HG03457 (cell line): ENCODE measurements around the gene ATP8B2.
"Not testable (repeated sequence)": the region's sequence is repeated elsewhere in the genome, so short reads cannot be mapped to it uniquely, and the experiment has no call there.

Experiments
- ATAC-seq: cut with Tn5 transposase; IDR thresholded peaks from one replicate; pipeline ENCODE4 v1.9.1; 2021; ENCODE audit warnings: moderate number of reproducible peaks; ENCODE audit not compliant: unreplicated experiment

Gene ATP8B2

GRCh38 chr1:154346276-154346917, 21.1 kb downstream of the ATP8B2 start:
- no peak for ATAC-seq

- no peak for ATAC-seq
Measured at GRCh38 chr1:154347961-154348360, 22.6 kb downstream of the ATP8B2 start.

GRCh38 chr1:154348429-154349076, 23.2 kb downstream of the ATP8B2 start:
- no peak for ATAC-seq

- no peak for ATAC-seq
Measured at GRCh38 chr1:154349121-154349520, 23.8 kb downstream of the ATP8B2 start.

GRCh38 chr1:154350383-154350782, 25.1 kb downstream of the ATP8B2 start:
- no peak for ATAC-seq

GRCh38 chr1:154351363-154352068, 26.2 kb downstream of the ATP8B2 start:
- no peak for ATAC-seq

GRCh38 chr1:154352245-154352580, 26.9 kb downstream of the ATP8B2 start:
- no peak for ATAC-seq

GRCh38 chr1:154352581-154353459, 27.5 kb downstream of the ATP8B2 start:
- no peak for ATAC-seq

- ATAC-seq, result no peak
Measured at GRCh38 chr1:154353460-154353904, 28.2 kb downstream of the ATP8B2 start.

- no peak for ATAC-seq
Measured at GRCh38 chr1:154353966-154354365, 28.6 kb downstream of the ATP8B2 start.

GRCh38 chr1:154358519-154358918, 33.2 kb downstream of the ATP8B2 start:
- ATAC-seq, result no peak

- no peak for ATAC-seq
Measured at GRCh38 chr1:154360288-154360687, 35.0 kb downstream of the ATP8B2 start.

GRCh38 chr1:154360881-154361280, 35.6 kb downstream of the ATP8B2 start:
- ATAC-seq, result not testable (repeated sequence)

GRCh38 chr1:154361357-154361756, 36.0 kb downstream of the ATP8B2 start:
- no peak for ATAC-seq

GRCh38 chr1:154371436-154371835, 46.1 kb downstream of the ATP8B2 start:
- no peak for ATAC-seq

GRCh38 chr1:154373777-154374357, 48.5 kb downstream of the ATP8B2 start:
- not testable (repeated sequence) for ATAC-seq

- ATAC-seq, result no peak
Measured at GRCh38 chr1:154379301-154379700, 54.0 kb downstream of the ATP8B2 start.

- ATAC-seq, result no peak
Measured at GRCh38 chr1:154384650-154385489, 59.5 kb downstream of the ATP8B2 start.

- no peak for ATAC-seq
Measured at GRCh38 chr1:154386643-154387352, 61.5 kb downstream of the ATP8B2 start.
